ENCODE results near the gene METTL23.
"Not testable (repeated sequence)": the region's sequence is repeated elsewhere in the genome, so short reads cannot be mapped to it uniquely, and the experiment has no call there.

The METTL23 gene

GRCh38 chr17:76709077-76709950 lies 17.3 kb upstream of the METTL23 start:
- Histone ChIP-seq H3K9me3 (ENCODE audit: low read depth, low read length) (no peaks in the 10 kb centered on the region), H3K27ac (no peak overlapping the region), H3K36me3 (ENCODE audit: insufficient read depth, low read length) (0 out of 2 replicates have a peak, but pooled peaks cover 3% of the 10 kb centered on the region), H3K4me3 (peak overlapping the region; percentile 87), H3K9ac (ENCODE audit: insufficient read length) (peak overlapping the region; percentile 71)
- TF ChIP-seq FOXP2 (optimal IDR thresholded peaks at IDR 0.05; ENCODE audit: control extremely low read depth, extremely low read length, insufficient read depth): no peak
- TF ChIP-seq POLR2AphosphoS5 (IDR thresholded peaks at IDR 0.05; ENCODE audit: borderline replicate concordance, low read depth, low read length): no peak; the same call in 1 of the 2 replicates
- no peak for TF ChIP-seq EZH2 (IDR thresholded peaks at IDR 0.05)
- no peak for DNase-seq (ENCODE audit: low read depth, low spot score)

GRCh38 chr17:76709951-76710862 lies 16.4 kb upstream of the METTL23 start:
- H3K9me3 ChIP-seq (ENCODE audit: low read depth, low read length); H3K27ac ChIP-seq; DNase-seq (ENCODE audit: low read depth, low spot score); H3K36me3 ChIP-seq (ENCODE audit: insufficient read depth, low read length): not testable (repeated sequence)
- H3K4me3 ChIP-seq: peak overlapping the region; percentile 87
- H3K9ac ChIP-seq (ENCODE audit: insufficient read length): peak overlapping the region; percentile 71

GRCh38 chr17:76710863-76711611 lies 15.6 kb upstream of the METTL23 start, which contains the start of gene MXRA7:
TSS of gene MXRA7 (minus strand) at chr17:76710965. CDS start at chr17:76710946, 19 bp downstream.
- Histone ChIP-seq H3K9me3 (ENCODE audit: low read depth, low read length) (no peaks in the 10 kb centered on the region), H3K9ac (ENCODE audit: insufficient read length) (peak within 1 kb of the TSS; percentile 71), H3K36me3 (ENCODE audit: insufficient read depth, low read length) (peaks cover 14% of the 10 kb centered on the region), H3K4me3 (peak within 1 kb of the TSS; percentile 87), H3K27ac (peak within 1 kb of the TSS; percentile 52)
- DNase-seq (ENCODE audit: low read depth, low spot score): no peak
- TF ChIP-seq EZH2 (IDR thresholded peaks at IDR 0.05) (no peak), FOXP2 (optimal IDR thresholded peaks at IDR 0.05; ENCODE audit: control extremely low read depth, extremely low read length, insufficient read depth) (no peak), POLR2AphosphoS5 (IDR thresholded peaks at IDR 0.05; ENCODE audit: borderline replicate concordance, low read depth, low read length) (0 out of 2 replicates have a peak, but pooled peaks have one; percentile 22)

- not testable (repeated sequence) for H3K27ac ChIP-seq; H3K9ac ChIP-seq (ENCODE audit: insufficient read length); H3K9me3 ChIP-seq (ENCODE audit: low read depth, low read length); H3K4me3 ChIP-seq; DNase-seq (ENCODE audit: low read depth, low spot score)
- H3K36me3 ChIP-seq (ENCODE audit: insufficient read depth, low read length): peaks cover 20% of the 10 kb centered on the region
Measured at GRCh38 chr17:76712321-76712720, 14.3 kb upstream of the METTL23 start.

GRCh38 chr17:76713765-76714164 lies 12.9 kb upstream of the METTL23 start:
- peaks cover 33% of the 10 kb centered on the region for H3K36me3 ChIP-seq (ENCODE audit: insufficient read depth, low read length)

GRCh38 chr17:76714336-76714735 lies 12.3 kb upstream of the METTL23 start:
- DNase-seq (ENCODE audit: low read depth, low spot score): no peak
- Histone ChIP-seq H3K27ac (no peak overlapping the region), H3K9ac (ENCODE audit: insufficient read length) (no peak overlapping the region), H3K4me3 (no peak overlapping the region), H3K36me3 (ENCODE audit: insufficient read depth, low read length) (peaks cover 38% of the 10 kb centered on the region), H3K9me3 (ENCODE audit: low read depth, low read length) (no peaks in the 10 kb centered on the region)
- TF ChIP-seq FOXP2 (optimal IDR thresholded peaks at IDR 0.05; ENCODE audit: control extremely low read depth, extremely low read length, insufficient read depth) (no peak), EZH2 (IDR thresholded peaks at IDR 0.05) (no peak), POLR2AphosphoS5 (IDR thresholded peaks at IDR 0.05; ENCODE audit: borderline replicate concordance, low read depth, low read length) (no peak)

More at GRCh38 chr17:76713765-76714164, 12.9 kb upstream of the METTL23 start:
- Histone ChIP-seq H3K27ac (no peak overlapping the region), H3K9me3 (ENCODE audit: low read depth, low read length) (no peaks in the 10 kb centered on the region), H3K4me3 (no peak overlapping the region), H3K9ac (ENCODE audit: insufficient read length) (no peak overlapping the region)
- no peak for DNase-seq (ENCODE audit: low read depth, low spot score)
- TF ChIP-seq POLR2AphosphoS5 (IDR thresholded peaks at IDR 0.05; ENCODE audit: borderline replicate concordance, low read depth, low read length) (no peak), EZH2 (IDR thresholded peaks at IDR 0.05) (no peak), FOXP2 (optimal IDR thresholded peaks at IDR 0.05; ENCODE audit: control extremely low read depth, extremely low read length, insufficient read depth) (no peak)

- no peak overlapping the region for H3K27ac ChIP-seq
- no peak for DNase-seq (ENCODE audit: low read depth, low spot score)
- H3K9ac ChIP-seq (ENCODE audit: insufficient read length): no peak overlapping the region
- H3K4me3 ChIP-seq: no peak overlapping the region
- H3K9me3 ChIP-seq (ENCODE audit: low read depth, low read length): no peaks in the 10 kb centered on the region
- no peak for TF ChIP-seq POLR2AphosphoS5 (IDR thresholded peaks at IDR 0.05; ENCODE audit: borderline replicate concordance, low read depth, low read length)
- TF ChIP-seq EZH2 (IDR thresholded peaks at IDR 0.05): no peak
- no peak for TF ChIP-seq FOXP2 (optimal IDR thresholded peaks at IDR 0.05; ENCODE audit: control extremely low read depth, extremely low read length, insufficient read depth)
- peaks cover 45% of the 10 kb centered on the region for H3K36me3 ChIP-seq (ENCODE audit: insufficient read depth, low read length)
Measured at GRCh38 chr17:76714822-76715495, 11.7 kb upstream of the METTL23 start.
